ENCODE measurements around the gene TAS1R3.

Gene TAS1R3

GRCh38 chr1:1340791-1341548, 9.9 kb downstream of the TAS1R3 start:
- no peak for DNase-seq

DNA sequence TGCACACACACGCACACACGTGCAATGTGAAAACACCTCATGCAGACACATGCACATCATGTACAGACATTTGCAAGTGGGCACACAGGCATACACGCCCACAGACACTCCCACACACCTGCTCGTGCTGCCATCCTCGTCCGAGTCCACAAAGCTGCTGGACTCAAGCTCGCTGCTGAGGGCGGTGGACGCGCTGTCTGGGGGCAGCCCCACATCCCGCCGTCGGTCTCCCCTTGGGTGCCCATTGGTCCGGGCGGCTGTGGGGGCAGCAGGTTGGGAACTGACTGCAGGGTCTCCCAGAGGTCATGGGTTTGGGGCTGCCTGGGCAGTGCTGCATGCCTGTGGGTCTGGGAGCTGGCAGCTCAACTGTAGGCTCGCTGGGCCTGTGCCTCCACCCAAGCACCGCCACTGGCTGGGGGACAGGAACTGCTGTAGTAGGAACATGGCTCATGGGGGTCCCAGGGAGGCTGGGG, 10.5 kb downstream of the TAS1R3 start:
- DNase-seq, result no peak

- no peak for DNase-seq
Measured at GRCh38 chr1:1342061-1342562, 11.0 kb downstream of the TAS1R3 start.

DNA sequence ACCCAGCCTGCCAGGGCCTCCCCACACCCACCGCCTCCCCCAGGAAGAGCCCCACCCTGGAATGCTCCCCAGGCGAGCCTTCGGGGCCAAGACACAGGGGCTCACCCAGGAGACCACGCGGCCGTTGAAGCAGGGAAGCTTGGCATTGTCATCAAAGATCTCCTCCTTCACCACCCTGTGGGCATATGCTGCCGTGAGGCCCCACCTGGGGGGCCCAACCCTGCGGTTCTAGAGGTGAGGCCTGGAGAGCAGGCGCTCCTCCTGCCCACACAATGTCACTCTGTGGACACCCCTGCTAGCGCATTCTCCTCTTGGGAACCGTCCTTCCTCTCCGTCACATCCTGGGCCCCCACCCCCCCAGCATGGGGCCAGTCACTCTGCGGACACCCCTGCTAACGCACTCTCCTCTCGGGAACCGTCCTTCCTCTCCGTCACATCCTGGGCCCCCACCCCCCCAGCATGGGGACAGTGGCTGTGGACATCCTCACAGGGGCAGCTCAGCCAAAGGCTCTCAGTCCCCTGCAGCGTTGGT, 11.6 kb downstream of the TAS1R3 start:
- DNase-seq, result no peak

DNA sequence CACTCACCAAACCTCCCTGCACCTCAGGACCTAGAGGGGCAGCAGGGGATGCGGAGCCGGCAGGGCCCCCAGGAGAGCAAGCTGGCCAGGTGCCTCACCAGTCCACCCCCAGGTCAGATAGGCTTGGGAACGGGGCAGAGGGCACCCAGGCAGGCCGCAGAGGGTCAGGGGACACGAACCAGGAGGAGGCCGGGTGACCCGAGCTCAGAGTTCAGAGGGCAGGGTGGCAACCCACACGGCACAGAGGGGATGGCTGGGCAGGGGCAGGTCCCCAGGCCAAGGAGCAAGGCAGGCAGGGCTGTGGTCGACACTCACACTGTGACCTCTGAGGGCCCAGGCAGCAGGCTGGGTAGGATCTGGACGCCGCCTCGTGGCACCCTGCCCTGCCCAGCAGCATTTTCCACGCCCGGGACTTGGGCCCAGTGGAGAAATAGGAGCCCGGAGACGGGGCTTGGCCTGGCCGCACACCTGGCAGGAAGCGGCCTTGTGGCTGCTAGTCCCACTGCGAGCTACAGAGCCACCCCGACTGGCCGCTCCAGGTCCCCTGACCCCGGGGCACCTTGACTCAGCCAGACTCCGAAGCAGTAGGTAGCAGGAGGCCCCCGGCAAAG, 12.8 kb downstream of the TAS1R3 start:
- no peak for DNase-seq

- no peak for DNase-seq
Measured at GRCh38 chr1:1344655-1345361, 13.7 kb downstream of the TAS1R3 start.

DNA sequence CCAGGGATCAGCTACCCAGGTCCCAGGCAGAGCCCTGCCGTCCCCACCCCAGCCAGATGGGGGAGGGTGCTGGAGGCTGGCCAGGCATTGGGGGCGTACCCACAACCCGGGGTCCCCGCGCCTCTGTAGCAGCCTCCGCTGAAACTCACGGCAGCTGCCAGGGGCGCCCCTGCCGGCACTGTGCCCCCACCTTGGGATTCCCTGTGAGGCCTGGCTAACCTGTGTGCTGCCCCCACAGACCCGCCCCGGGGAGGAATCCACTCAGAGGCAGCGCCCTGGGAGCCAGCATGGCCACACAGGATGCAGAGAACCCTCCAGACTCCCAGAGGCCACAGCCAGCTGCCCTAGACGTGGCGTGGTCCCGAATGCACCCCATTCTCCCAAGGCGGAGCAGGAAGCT, 14.3 kb downstream of the TAS1R3 start:
- DNase-seq, result no peak

- no peak for DNase-seq
Measured at GRCh38 chr1:1345860-1346500, 14.9 kb downstream of the TAS1R3 start.

DNA sequence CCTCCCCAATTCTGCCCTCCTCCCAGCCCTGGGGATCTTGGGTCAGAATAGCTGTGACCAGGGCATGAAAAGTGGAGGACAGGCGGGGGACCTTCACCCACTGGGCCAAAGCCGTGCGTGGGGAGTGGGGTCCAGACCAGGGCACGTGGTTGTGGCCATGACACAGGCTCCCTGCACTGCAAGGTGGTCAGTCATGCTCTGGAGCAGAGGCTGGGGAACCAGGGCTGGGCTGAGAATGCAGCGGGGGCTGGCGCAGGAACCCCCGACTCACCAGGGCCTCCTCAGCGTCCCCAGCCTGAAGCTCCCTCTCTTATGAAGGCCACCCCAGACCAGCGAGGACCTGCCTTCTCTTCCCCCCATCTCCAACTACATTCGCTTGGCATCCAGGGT, 15.4 kb downstream of the TAS1R3 start:
- no peak for DNase-seq

- DNase-seq, result no peak
Measured at GRCh38 chr1:1347026-1347595, 16.0 kb downstream of the TAS1R3 start.

DNA sequence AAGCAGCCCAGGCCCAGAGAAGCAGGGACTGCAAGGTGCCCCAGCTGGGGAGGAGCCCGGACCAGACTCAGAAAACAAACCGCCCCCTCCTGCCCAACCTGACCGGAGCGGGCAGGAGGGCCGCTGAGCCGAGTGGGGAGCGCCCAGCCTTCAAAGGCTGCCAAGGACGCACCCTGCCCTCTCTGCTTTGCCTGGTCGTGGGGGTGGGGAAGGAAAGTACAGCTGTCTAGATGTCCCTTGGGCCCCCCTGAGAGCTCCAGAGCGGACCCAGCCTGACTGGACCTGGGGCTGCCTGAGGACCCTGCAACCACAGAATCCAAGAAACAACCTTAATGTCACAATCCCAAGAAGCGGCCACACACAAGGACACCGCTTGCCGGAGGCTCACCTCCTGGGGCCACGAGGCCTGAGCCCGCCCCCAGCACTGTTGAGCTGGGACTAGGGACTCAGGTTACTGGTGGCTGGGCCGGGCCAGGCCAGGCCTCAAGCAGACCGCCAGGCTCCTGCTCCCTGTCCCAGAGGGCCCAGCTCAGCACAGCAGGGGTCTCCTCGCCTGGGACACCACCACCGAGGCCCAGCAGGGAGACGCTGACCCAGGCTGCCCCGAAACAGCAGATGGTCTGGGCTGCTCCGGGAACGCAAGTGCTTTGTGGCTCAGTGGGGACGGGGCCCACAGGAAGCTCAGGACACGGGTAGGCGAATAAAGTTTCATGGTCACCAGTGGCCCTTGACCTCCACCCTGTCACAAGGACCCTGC, 16.8 kb downstream of the TAS1R3 start:
- DNase-seq, result no peak

DNA sequence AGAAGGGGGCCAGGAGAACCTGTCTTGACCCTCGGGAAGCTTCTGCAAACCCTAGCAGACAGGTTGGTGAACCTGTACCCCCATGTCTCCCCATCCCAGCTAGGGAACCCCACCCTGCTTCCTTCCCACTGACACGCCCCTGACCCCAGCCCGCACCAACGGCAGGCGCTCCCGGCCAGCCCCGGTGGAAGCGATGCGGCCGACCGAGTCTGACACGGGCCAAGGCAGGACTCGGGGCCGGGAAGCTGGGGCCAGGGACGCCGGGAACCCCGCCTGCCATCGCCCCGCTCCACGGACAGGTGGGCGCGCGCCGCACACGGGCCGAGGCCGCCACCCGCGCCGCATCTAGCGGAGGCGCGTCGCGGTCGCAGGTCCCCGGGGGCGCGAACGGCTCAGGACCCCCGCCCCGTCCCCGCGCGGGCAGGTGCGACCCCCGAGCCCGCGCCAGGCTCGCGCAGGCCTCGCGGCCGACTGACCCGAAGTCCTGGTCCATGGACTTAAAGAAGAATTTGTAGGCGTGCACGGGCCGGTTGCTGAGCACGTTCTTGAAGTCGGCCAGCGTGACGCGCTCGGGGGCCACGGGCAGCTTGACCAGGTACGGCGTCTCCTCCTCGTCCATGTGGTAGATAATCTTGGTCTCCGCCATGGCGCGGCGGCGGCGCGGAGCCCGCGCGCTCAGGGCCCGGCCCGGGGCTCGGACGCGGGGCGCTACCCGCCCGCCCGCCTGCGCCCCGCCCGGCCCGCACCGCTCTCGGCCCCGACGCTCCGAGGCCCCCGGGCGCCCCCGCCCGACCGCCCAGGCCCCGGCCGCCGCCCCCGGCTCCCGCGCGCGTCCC, 17.6 kb downstream of the TAS1R3 start:
- no peak for DNase-seq

- DNase-seq, result no peak
Measured at GRCh38 chr1:1349256-1350012, 18.4 kb downstream of the TAS1R3 start, which contains the start of gene DVL1. TSS of gene DVL1 (minus strand) at chr1:1349418. CDS start at chr1:1349065, 353 bp downstream.

GRCh38 chr1:1351511-1352427, 20.7 kb downstream of the TAS1R3 start:
- DNase-seq, result no peak

- no peak for DNase-seq
Measured at GRCh38 chr1:1352786-1353388, 21.8 kb downstream of the TAS1R3 start.

- DNase-seq, result no peak
Measured at GRCh38 chr1:1353389-1354151, 22.5 kb downstream of the TAS1R3 start.
